Glutamatergic neuron (in vitro differentiated cells): Measurements from ENCODE around the gene PAIP1. TPM values are rescaled to one million over a fixed set of nuclear protein-coding genes. Genes with fewer than 3 reads are reported as not detected.
"Not testable (repeated sequence)": the region's sequence is repeated elsewhere in the genome, so short reads cannot be mapped to it uniquely, and the experiment has no call there.

Source experiments
- DNase-seq: peaks from one replicate; pipeline ENCODE4 v3.0.0; 2022
- H3K27ac Mint-ChIP-seq: one replicate; pipeline ENCODE4 v1.8.0; 2020; ENCODE audit warnings: mild to moderate bottlenecking, mixed read lengths, inconsistent platforms; ENCODE audit not compliant: unreplicated experiment
- H3K27me3 Mint-ChIP-seq: one replicate; pipeline ENCODE4 v1.8.0; 2020; ENCODE audit warnings: mild to moderate bottlenecking, moderate library complexity, mixed read lengths, inconsistent platforms; ENCODE audit not compliant: unreplicated experiment
- H3K36me3 Mint-ChIP-seq: one replicate; pipeline ENCODE4 v1.8.0; 2020; ENCODE audit warnings: mild to moderate bottlenecking, mixed read lengths, inconsistent platforms; ENCODE audit not compliant: unreplicated experiment
- H3K4me1 Mint-ChIP-seq: one replicate; pipeline ENCODE4 v1.8.0; 2020; ENCODE audit warnings: mild to moderate bottlenecking, low read depth, mixed read lengths, inconsistent platforms; ENCODE audit not compliant: unreplicated experiment
- H3K4me3 Mint-ChIP-seq: one replicate; pipeline ENCODE4 v1.8.0; 2020; ENCODE audit warnings: mild to moderate bottlenecking, mixed read lengths, inconsistent platforms; ENCODE audit not compliant: unreplicated experiment
- H3K9me3 Mint-ChIP-seq: one replicate; pipeline ENCODE4 v1.8.0; 2020; ENCODE audit warnings: mild to moderate bottlenecking, moderate library complexity, mixed read lengths, inconsistent platforms; ENCODE audit not compliant: unreplicated experiment
- total RNA-seq: library from RNA; stranded (reverse); fragmentation: NEBNext Ultra II Directional; extraction: Animal tissue kit (Norgen Biotek cat#: 25700); gene quantifications from one replicate; pipeline ENCODE4 v1.2.1, GENCODE V29; 2021; ENCODE audit not compliant: unreplicated experiment
- TF ChIP-seq, protein P1 (sequence below): fragments of 200-600 bp; sonication (generic); IDR thresholded peaks from one replicate; pipeline ENCODE4 v1.5.0; 2021; ENCODE audit not compliant: partially characterized antibody, unreplicated experiment

Gene PAIP1
- total RNA-seq, 1 donor from 2014 or later = 127 TPM

DNA sequence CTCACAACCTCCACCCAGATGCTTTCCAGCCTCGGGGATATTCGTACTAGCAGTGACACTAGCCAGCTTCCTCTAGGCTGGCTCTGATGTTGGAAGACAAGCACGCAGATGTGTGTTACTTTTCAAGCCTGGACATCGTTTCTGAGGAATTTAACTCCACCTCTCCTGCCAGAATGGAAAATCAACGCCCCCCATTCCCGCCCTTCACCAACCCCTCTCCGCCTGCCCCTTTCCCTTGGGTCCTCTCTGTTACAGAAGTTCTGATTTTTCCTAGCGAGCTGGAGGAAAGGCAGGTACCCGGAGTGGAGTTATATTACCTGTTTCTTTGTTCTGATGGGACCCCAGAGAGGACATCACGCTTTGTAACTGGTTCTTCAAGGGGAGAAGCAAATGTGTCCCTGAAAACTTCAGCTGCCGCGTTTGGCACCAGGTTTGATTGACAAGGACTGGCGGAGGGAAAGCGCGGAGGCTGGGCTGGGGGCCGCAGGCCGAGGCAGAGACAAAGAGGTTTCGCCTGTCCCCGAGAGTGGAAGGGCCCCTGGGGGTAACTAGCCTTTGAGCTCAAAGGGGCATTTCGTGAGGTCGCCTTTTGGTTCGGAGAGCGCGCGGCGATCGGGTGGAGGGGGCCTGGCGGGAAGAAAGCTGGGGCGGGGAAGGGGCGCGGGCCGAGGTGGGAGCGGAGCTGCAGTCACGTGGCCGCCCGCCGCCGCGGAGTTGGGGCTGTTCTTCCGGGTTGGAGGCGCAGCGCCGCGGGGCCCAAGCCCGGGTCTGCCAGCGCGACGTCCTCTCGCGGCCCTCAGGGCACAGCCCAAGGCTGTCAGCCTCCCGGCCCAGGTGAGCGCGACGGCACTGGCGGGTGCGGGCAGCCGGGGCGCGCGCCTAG is 45.8 kb upstream of the PAIP1 start, which contains the start of gene NNT:
Gene NNT (plus strand): TSS at position 720 of the 883 bp plus-strand sequence. CDS start 6,016 bp downstream, outside the sequence.
- Mint-ChIP-seq H3K9me3 (peaks cover 7% of the 10 kb centered on the region), H3K4me3 (peak within 1 kb of the TSS; percentile 97), H3K36me3 (no peaks in the 10 kb centered on the region), H3K4me1 (peaks cover 15% of the 10 kb centered on the region), H3K27me3 (peaks cover 9% of the 10 kb centered on the region), H3K27ac (peak within 1 kb of the TSS; percentile 95)
- peak; percentile 82 for DNase-seq
- TF ChIP-seq, protein P1, sequence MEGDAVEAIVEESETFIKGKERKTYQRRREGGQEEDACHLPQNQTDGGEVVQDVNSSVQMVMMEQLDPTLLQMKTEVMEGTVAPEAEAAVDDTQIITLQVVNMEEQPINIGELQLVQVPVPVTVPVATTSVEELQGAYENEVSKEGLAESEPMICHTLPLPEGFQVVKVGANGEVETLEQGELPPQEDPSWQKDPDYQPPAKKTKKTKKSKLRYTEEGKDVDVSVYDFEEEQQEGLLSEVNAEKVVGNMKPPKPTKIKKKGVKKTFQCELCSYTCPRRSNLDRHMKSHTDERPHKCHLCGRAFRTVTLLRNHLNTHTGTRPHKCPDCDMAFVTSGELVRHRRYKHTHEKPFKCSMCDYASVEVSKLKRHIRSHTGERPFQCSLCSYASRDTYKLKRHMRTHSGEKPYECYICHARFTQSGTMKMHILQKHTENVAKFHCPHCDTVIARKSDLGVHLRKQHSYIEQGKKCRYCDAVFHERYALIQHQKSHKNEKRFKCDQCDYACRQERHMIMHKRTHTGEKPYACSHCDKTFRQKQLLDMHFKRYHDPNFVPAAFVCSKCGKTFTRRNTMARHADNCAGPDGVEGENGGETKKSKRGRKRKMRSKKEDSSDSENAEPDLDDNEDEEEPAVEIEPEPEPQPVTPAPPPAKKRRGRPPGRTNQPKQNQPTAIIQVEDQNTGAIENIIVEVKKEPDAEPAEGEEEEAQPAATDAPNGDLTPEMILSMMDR = no peak

DNA sequence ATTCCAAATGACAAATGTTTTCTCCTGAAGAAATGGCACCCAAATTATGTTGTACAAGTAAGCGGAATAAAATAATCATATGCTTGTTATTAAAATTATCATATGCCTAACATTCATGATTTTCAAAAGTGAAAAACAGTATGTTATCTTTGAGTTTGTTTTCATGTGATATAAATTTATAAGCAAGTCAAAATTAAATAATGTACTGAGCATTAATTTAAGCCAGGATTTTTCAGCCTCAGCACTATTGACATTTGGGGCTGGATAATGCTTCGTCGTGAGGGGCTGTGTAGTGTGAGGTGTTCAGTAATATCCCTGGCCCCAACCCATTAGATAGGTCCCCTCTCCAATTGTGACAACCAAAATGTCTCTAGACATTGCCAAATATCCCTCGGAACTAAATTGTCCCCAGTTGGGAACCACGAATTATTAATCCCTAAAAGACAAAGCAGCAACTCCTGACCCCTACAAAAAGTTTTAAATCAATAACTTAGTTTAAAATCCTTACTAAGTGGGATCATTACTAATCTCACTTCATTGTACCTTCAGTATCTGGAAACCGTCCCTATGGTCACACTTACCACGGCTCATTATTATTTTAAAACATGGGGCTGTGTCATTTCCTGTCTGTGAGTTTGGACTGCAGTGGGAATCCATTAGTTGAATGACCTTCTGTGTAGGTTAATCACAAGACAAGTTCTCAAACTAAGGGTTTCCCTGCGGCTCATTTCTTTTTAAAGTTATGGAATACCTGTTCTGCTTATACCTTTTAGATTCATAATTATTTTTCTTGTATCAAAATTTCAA is 44.8 kb upstream of the PAIP1 start:
- H3K27me3 Mint-ChIP-seq = peaks cover 9% of the 10 kb centered on the region
- TF ChIP-seq, protein P1 = no peak
- H3K4me1 Mint-ChIP-seq = peaks cover 11% of the 10 kb centered on the region
- H3K4me3 Mint-ChIP-seq = peak overlapping the region; percentile 97
- no peak for DNase-seq
- no peaks in the 10 kb centered on the region for H3K36me3 Mint-ChIP-seq
- H3K9me3 Mint-ChIP-seq = peaks cover 7% of the 10 kb centered on the region
- peak overlapping the region; percentile 95 for H3K27ac Mint-ChIP-seq

DNA sequence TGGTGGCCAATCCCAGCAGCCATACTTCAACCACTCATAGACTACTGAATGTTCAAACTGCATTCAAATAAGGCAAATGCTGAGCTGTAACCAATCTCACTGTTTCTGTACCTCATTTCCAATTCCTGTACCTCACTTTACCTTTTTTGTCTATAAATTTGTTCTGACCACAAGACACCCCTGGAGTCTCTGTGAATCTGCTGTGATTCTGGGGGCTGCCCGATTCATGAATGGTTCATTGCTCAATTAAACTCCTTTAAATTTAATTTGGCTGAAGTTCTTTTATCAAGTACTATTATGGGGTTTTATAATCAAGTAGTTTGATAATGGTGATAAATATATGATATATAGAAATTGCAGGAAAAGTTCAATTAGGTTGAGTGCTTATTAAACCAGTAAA is 42.0 kb upstream of the PAIP1 start:
- H3K4me1 Mint-ChIP-seq, H3K9me3 Mint-ChIP-seq, DNase-seq, H3K36me3 Mint-ChIP-seq, H3K27ac Mint-ChIP-seq, H3K4me3 Mint-ChIP-seq, H3K27me3 Mint-ChIP-seq: not testable (repeated sequence)

DNA sequence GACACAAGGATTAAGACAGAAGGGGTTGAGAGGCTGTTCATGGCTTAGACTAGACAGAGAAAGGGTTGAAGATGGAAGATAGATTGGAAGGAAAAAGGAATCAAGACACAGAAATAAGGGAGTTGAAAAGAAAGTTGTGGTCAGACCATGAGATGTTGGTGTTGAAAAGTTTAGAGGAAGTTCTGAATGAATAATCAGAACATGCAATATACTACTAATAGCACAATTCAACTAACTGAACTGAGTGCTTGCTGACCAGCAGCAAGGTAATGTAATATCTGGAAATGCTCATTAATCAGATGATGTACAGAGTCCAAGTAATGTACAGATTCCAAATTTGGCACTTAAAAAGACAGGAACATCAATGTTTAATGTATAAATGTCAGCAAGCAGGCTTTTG is 35.5 kb upstream of the PAIP1 start:
- DNase-seq = no peak
- Mint-ChIP-seq H3K27me3 (no peaks in the 10 kb centered on the region), H3K36me3 (peaks cover 4% of the 10 kb centered on the region), H3K4me3 (no peak overlapping the region), H3K9me3 (peaks cover 2% of the 10 kb centered on the region), H3K4me1 (no peaks in the 10 kb centered on the region), H3K27ac (no peak overlapping the region)
- TF ChIP-seq, protein P1 = no peak

DNA sequence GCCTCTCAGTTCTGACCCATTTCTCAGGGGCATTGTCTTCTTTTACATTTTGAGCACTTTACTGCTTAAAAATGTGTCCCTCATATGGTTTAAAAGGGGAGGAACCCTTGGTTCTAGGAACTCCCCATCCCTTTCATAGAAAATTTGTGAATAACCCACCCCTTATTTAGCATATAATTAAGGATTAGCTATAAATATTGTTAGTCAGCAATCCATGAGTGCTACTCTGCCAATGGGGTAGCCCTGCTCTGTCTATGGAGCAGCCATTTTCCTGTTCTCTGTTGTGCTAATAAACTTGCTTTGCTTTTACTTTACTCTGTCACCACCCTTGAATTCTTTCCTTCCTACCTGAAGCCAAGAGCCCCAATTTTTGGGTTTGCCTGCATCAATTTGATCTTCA is 33.8 kb upstream of the PAIP1 start:
- TF ChIP-seq, protein P1 = no peak
- peaks cover 4% of the 10 kb centered on the region for H3K36me3 Mint-ChIP-seq
- no peaks in the 10 kb centered on the region for H3K4me1 Mint-ChIP-seq
- no peak overlapping the region for H3K27ac Mint-ChIP-seq
- H3K27me3 Mint-ChIP-seq = no peaks in the 10 kb centered on the region
- peaks cover 2% of the 10 kb centered on the region for H3K9me3 Mint-ChIP-seq
- no peak overlapping the region for H3K4me3 Mint-ChIP-seq
- DNase-seq = no peak
